Suprapubic skin (tissue), 4 donors: ENCODE results near the gene BCL2L1. TPM values are rescaled to one million over a fixed set of nuclear protein-coding genes. Genes with fewer than 3 reads are reported as not detected.

Experiments used
- DNase-seq, 2 donors: peaks; one replicate each; pipeline ENCODE4 v3.0.0-alpha.2; 2019; ENCODE audit warnings: low spot score in 2 of 2
- H3K27ac ChIP-seq: fragments of 200-600 bp; sonication (generic); one replicate; pipeline ENCODE4 v1.5.1; 2019
- H3K27me3 ChIP-seq: fragments of 200-600 bp; sonication (generic); one replicate; pipeline ENCODE4 v1.5.1; 2019
- H3K36me3 ChIP-seq: fragments of 200-600 bp; sonication (generic); one replicate; pipeline ENCODE4 v1.5.1; 2019
- H3K4me1 ChIP-seq: fragments of 200-600 bp; sonication (generic); one replicate; pipeline ENCODE4 v1.5.1; 2019
- H3K4me3 ChIP-seq: fragments of 200-600 bp; sonication (generic); one replicate; pipeline ENCODE4 v1.5.1; 2019; ENCODE audit warnings: mild to moderate bottlenecking
- H3K9me3 ChIP-seq: fragments of 200-600 bp; sonication (generic); one replicate; pipeline ENCODE4 v1.5.1; 2019
- EP300 ChIP-seq: sonication (generic); formaldehyde crosslinking; IDR thresholded peaks from one replicate; pipeline ENCODE4 v1.6.1; 2017; ENCODE audit warnings: antibody characterized with exemption
- POLR2A ChIP-seq, 2 donors: fragments of 450-650 bp; IDR thresholded peaks; one replicate each; pipeline ENCODE4 v1.6.1; 2017; ENCODE audit warnings: antibody characterized with exemption in 2 of 2, mild to moderate bottlenecking in 2 of 2, moderate library complexity in 2 of 2
- POLR2AphosphoS5 ChIP-seq, 3 donors: sonication (generic); formaldehyde crosslinking; IDR thresholded peaks; one replicate each; pipeline ENCODE4 v1.6.1; 2017; ENCODE audit warnings: antibody characterized with exemption in 3 of 3
- WGBS: methylation state at CpG from one replicate; pipeline ENCODE4 v1.1.5; 2018; 5-methylcytosine and 5-hydroxymethylcytosine counted together
- total RNA-seq, 4 donors: library from RNA; depleted of rRNA; stranded (reverse); fragments of >200 nt; gene quantifications; one replicate each; pipeline ENCODE4 v1.1.0, GENCODE V29; 2016
- TF ChIP-seq, protein P1 (sequence below), 2 donors: fragments of 200-600 bp in 1 of 2; fragments of 450-650 bp in 1 of 2; sonication (generic) in 1 of 2; IDR thresholded peaks; one replicate each; pipeline ENCODE4 v1.5.1; 2016 to 2019; ENCODE audit warnings: antibody characterized with exemption in 2 of 2, mild to moderate bottlenecking in 1 of 2, moderate library complexity in 1 of 2

The BCL2L1 gene
- total RNA-seq, 4 donors from 2014 or later: 104 to 120 (median 107) TPM

DNA sequence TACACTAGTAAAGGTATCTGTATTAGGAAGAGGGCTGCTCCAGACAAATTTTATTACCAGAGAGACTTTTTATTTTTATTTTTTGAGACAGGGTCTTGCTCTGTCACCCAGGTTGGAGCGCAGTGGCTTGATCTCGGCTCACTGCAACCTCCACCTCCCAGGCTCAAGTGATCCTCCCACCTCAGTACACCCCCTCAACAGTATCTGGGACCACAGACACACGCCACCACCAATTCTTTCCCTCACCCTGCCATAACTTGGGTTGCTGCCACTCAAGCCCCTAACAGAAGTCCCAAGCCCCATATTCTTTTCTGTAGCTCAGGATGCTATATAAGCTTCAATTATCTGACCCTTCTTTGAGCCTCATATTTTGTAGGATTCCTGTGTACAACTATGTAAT is 6.9 kb downstream of the BCL2L1 start:
- peaks cover 97% of the 10 kb centered on the region for H3K4me1 ChIP-seq
- peak overlapping the region; percentile 61 for H3K4me3 ChIP-seq
- H3K27ac ChIP-seq: peak overlapping the region; percentile 98
- DNase-seq: no peak
- no peaks in the 10 kb centered on the region for H3K27me3 ChIP-seq
- H3K9me3 ChIP-seq: no peaks in the 10 kb centered on the region
- 46% methylated on average over 3 of the region's 3 CpGs for WGBS
- no peaks in the 10 kb centered on the region for H3K36me3 ChIP-seq
- TF ChIP-seq, protein P1, sequence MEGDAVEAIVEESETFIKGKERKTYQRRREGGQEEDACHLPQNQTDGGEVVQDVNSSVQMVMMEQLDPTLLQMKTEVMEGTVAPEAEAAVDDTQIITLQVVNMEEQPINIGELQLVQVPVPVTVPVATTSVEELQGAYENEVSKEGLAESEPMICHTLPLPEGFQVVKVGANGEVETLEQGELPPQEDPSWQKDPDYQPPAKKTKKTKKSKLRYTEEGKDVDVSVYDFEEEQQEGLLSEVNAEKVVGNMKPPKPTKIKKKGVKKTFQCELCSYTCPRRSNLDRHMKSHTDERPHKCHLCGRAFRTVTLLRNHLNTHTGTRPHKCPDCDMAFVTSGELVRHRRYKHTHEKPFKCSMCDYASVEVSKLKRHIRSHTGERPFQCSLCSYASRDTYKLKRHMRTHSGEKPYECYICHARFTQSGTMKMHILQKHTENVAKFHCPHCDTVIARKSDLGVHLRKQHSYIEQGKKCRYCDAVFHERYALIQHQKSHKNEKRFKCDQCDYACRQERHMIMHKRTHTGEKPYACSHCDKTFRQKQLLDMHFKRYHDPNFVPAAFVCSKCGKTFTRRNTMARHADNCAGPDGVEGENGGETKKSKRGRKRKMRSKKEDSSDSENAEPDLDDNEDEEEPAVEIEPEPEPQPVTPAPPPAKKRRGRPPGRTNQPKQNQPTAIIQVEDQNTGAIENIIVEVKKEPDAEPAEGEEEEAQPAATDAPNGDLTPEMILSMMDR (IDR thresholded peaks at IDR 0.05): no peak
- TF ChIP-seq POLR2A (IDR thresholded peaks at IDR 0.05): no peak
- no peak for TF ChIP-seq EP300
- TF ChIP-seq POLR2AphosphoS5 (IDR thresholded peaks at IDR 0.05): no peak

DNA sequence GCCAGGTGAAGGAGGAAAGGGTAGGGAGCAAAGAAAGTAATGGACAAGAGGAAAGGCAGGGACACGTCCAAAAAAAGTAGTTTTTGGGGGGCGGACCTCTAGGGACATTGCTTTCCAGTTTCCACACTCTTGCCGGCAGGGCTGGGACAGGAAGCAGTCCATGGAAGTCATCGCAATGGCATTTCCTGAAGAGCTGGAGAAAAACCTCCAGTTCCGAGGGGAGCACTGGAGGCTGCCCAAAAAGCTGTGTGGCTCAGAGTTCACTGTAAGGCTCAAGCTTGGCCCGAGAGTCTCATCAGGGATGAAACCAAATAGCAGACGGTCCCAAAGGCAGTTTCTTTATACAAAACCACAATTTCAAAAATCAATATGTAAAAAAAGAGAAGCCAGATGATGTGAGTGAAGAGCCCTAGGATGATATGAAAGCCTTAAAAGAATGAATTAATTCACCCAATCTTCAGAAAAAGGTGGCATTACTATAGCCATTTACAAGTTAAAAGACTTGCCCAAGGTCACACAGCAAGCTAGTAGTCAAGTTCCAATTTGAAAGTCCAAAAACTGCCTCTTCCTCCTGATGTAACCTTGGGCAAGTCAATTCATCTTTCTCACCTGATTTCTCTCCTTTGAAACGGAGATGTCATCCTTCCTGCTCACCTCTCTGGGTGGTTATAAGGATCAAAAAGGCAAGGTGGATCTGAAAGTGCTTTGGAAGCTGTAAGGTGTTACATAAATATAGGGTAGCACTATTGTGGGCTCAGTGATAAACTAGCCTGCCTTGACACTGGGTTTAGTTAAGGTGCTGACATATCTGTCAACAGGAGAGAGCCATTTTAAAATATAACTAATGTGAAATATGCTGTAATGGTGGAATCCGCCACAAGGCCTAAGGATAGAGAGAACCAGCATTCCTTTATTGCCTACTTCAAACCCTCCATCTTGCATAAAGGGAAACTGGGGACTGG is 9.1 kb downstream of the BCL2L1 start:
- no peak for TF ChIP-seq POLR2A (IDR thresholded peaks at IDR 0.05)
- TF ChIP-seq POLR2AphosphoS5 (IDR thresholded peaks at IDR 0.05): peak in 2 of 3 donors; percentile 43 to 76
- peaks cover 95% of the 10 kb centered on the region for H3K4me1 ChIP-seq
- 26% methylated on average over 9 of the region's 9 CpGs for WGBS
- H3K27ac ChIP-seq: peak overlapping the region; percentile 98
- H3K27me3 ChIP-seq: no peaks in the 10 kb centered on the region
- peaks cover 3% of the 10 kb centered on the region for H3K36me3 ChIP-seq
- H3K9me3 ChIP-seq: no peaks in the 10 kb centered on the region
- DNase-seq: peak; percentile 92 to 93
- H3K4me3 ChIP-seq: peak overlapping the region; percentile 34

DNA sequence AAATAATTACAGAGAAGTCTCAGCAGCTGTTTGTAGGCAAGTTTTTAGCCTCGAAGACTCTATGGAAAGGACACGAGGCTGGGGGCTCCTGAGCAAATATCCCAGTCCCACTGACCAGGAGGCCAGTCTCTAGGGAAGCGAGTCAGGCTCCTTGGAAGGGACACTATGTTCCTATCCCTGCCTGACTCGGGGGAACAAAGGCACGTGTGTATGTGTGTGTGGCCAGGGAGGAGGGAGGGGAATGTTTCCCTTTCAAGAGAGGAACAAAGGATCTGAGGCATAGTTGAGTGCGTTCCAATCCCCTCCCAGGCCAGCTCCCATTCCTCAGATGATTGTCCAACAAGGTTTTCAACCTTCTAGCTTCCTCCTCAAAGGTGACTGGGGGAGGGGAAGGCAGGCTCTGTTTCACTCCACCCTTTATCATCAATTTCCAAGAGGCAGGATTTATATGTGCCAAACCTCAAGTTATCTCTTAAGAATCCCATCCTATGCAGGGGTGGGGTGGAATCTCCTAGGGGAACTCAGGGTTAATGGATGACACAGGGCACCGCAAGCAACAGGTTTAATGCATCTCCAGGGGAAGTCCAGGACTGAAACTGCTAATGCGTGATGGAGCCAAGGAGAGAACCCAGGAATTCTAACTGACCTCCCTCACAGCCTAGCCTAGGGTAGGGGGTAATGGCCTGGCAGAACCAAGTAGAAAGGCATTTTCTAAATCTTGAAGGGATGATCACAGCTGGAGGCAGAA is 9.9 kb downstream of the BCL2L1 start:
- Histone ChIP-seq H3K36me3 (peaks cover 5% of the 10 kb centered on the region), H3K27me3 (no peaks in the 10 kb centered on the region), H3K4me3 (peak overlapping the region; percentile 34), H3K4me1 (peaks cover 95% of the 10 kb centered on the region), H3K27ac (peak overlapping the region; percentile 98), H3K9me3 (no peaks in the 10 kb centered on the region)
- 12% methylated on average over 8 of the region's 8 CpGs for WGBS
- DNase-seq: peak; percentile 91 to 96
- no peak for TF ChIP-seq POLR2A (IDR thresholded peaks at IDR 0.05)
- peak; percentile 96 for TF ChIP-seq EP300
- TF ChIP-seq, protein P1 (IDR thresholded peaks at IDR 0.05): no peak
- TF ChIP-seq POLR2AphosphoS5 (IDR thresholded peaks at IDR 0.05): peak; percentile 26 to 99 (median 96)

DNA sequence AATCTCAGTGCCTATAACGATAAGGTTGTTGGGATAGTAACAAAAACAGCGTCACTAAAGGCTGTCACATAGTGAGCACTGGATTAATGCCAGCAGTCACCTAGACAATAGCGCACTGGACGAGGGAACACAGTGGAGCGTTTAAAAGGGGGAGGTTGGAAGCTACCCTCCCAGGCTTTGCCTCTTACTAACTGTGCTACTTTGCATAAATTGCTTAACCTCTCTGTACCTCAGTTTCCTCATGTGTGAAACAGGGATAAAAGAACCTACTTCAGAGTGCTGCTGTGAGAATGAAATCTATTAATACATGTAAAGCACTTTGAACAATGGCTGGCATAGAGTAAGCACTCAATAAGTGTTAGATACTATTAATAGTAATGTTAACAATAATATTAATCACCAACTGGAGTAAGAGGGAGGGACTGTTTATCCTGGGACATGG is 10.5 kb downstream of the BCL2L1 start:
- no peak for DNase-seq
- Histone ChIP-seq H3K9me3 (no peaks in the 10 kb centered on the region), H3K27ac (peak overlapping the region; percentile 98), H3K36me3 (peaks cover 9% of the 10 kb centered on the region), H3K4me3 (no peak overlapping the region), H3K27me3 (no peaks in the 10 kb centered on the region), H3K4me1 (peaks cover 89% of the 10 kb centered on the region)
- 32% methylated on average over 5 of the region's 5 CpGs for WGBS
- TF ChIP-seq POLR2AphosphoS5 (IDR thresholded peaks at IDR 0.05): no peak
- no peak for TF ChIP-seq POLR2A (IDR thresholded peaks at IDR 0.05)
- no peak for TF ChIP-seq EP300
- TF ChIP-seq, protein P1 (IDR thresholded peaks at IDR 0.05): no peak

DNA sequence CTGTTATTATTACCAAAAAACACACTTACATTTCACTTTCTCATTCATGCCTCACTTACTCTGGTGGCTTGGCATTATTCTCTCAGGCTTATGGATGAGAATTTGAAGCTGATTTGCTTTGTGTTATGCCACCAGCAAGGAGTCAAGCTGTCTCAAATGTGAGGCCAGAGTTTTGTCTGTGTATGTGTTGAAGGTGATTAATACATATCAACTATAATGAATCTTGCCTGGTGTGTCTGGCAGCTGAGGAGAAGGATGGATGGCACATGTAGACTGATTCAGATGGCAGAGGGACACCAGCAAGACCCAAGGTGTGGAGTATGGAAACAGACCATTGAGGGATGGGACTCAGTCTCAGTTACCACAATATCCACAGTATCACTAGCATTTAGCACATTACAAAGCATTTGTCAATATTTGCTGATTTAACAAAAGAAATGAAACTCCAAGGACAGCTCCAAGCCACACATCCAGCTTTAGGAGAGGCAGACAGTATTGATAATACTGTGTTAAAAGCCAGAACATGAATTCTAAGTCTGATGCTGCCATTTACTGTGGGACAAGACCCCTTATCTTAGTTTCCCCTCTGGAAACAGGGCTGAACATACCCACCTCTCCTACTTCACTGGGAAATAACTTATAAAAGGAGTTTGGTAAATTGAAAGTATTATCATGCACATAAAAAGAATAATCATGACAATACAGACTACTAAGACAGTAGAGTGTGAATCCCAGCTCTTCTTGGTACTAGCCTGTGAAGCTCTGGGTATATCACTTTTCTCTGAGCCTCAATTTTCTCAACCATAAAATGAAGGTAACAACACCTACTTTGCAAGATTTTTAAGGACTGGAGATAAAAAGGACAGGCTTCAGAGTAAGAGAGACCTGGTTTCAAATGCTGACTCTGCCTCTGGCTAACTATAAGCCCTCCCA is 11.2 kb downstream of the BCL2L1 start:
- Histone ChIP-seq H3K27me3 (no peaks in the 10 kb centered on the region), H3K4me1 (peaks cover 83% of the 10 kb centered on the region), H3K27ac (peak overlapping the region; percentile 98), H3K4me3 (no peak overlapping the region), H3K9me3 (no peaks in the 10 kb centered on the region), H3K36me3 (peaks cover 15% of the 10 kb centered on the region)
- DNase-seq: no peak
- TF ChIP-seq, protein P1 (IDR thresholded peaks at IDR 0.05): no peak
- TF ChIP-seq POLR2AphosphoS5 (IDR thresholded peaks at IDR 0.05) (no peak), EP300 (no peak), POLR2A (IDR thresholded peaks at IDR 0.05) (no peak)
